Measurements from ENCODE around the gene CCDC146. TPM values are rescaled to one million over a fixed set of nuclear protein-coding genes. Genes with fewer than 3 reads are reported as not detected.
"Not testable (repeated sequence)": the region's sequence is repeated elsewhere in the genome, so short reads cannot be mapped to it uniquely, and the experiment has no call there.

The CCDC146 gene
- polyA plus RNA-seq, 1 donor from 2014 or later: 13.0 TPM

- H3K27ac ChIP-seq (ENCODE audit: low read length): no peak overlapping the region
- no peaks in the 10 kb centered on the region for H3K79me2 ChIP-seq (replicated peaks; ENCODE audit: insufficient read depth, low read length)
- no peaks in the 10 kb centered on the region for H3F3A ChIP-seq (ENCODE audit: insufficient read depth, low read length, poor library complexity, severe bottlenecking)
- no peaks in the 10 kb centered on the region for H4K20me1 ChIP-seq (ENCODE audit: insufficient read depth)
- H3K4me3 ChIP-seq (ENCODE audit: low read length): no peak overlapping the region
- H3K9ac ChIP-seq (ENCODE audit: low read length): no peak overlapping the region
- no peaks in the 10 kb centered on the region for H3K36me3 ChIP-seq (ENCODE audit: insufficient read depth, low read length)
- no peaks in the 10 kb centered on the region for H3K27me3 ChIP-seq (ENCODE audit: insufficient read depth, low read depth, low read length)
- no peaks in the 10 kb centered on the region for H3K9me2 ChIP-seq (ENCODE audit: insufficient read depth, low read length)
- no peaks in the 10 kb centered on the region for H3K9me3 ChIP-seq (ENCODE audit: low read length)
- TF ChIP-seq EP300 (conservative IDR thresholded peaks at IDR 0.05; ENCODE audit: poor library complexity, severe bottlenecking): no peak
- TF ChIP-seq MXI1 (conservative IDR thresholded peaks at IDR 0.05; ENCODE audit: poor library complexity, severe bottlenecking): no peak
- TF ChIP-seq POLR2AphosphoS5 (IDR thresholded peaks at IDR 0.05): no peak
- TF ChIP-seq REST (IDR thresholded peaks at IDR 0.05; ENCODE audit: borderline replicate concordance): no peak
- TF ChIP-seq CTCF (IDR thresholded peaks at IDR 0.05; ENCODE audit: poor library complexity, severe bottlenecking): no peak
- TF ChIP-seq TAF1 (IDR thresholded peaks at IDR 0.05; ENCODE audit: low read depth): no peak
- no peak for TF ChIP-seq RAD21 (conservative IDR thresholded peaks at IDR 0.05)
- no peak for TF ChIP-seq EZH2 (IDR thresholded peaks at IDR 0.05; ENCODE audit: borderline replicate concordance, insufficient read depth, low read length, poor library complexity, severe bottlenecking)
- no peak for TF ChIP-seq SMC3 (conservative IDR thresholded peaks at IDR 0.05; ENCODE audit: poor library complexity)
- no peak overlapping the region for H2AFZ ChIP-seq (ENCODE audit: low read depth, low read length)
- no peak overlapping the region for H3K4me2 ChIP-seq (ENCODE audit: low read length)
Observed at GRCh38 chr7:77223261-77223660, 100.8 kb downstream of the CCDC146 start.

GRCh38 chr7:77226357-77226839 lies 104.0 kb downstream of the CCDC146 start:
- H3K4me3 ChIP-seq (ENCODE audit: low read length): no peak overlapping the region
- H3K9ac ChIP-seq (ENCODE audit: low read length): no peak overlapping the region
- no peaks in the 10 kb centered on the region for H3K9me3 ChIP-seq (ENCODE audit: low read length)
- no peaks in the 10 kb centered on the region for H4K20me1 ChIP-seq (ENCODE audit: insufficient read depth)
- no peaks in the 10 kb centered on the region for H3K9me2 ChIP-seq (ENCODE audit: insufficient read depth, low read length)
- H3K4me2 ChIP-seq (ENCODE audit: low read length): no peak overlapping the region
- no peaks in the 10 kb centered on the region for H3K79me2 ChIP-seq (replicated peaks; ENCODE audit: insufficient read depth, low read length)
- TF ChIP-seq REST (IDR thresholded peaks at IDR 0.05; ENCODE audit: borderline replicate concordance) (no peak), RAD21 (conservative IDR thresholded peaks at IDR 0.05) (no peak), CTCF (IDR thresholded peaks at IDR 0.05; ENCODE audit: poor library complexity, severe bottlenecking) (no peak), MXI1 (conservative IDR thresholded peaks at IDR 0.05; ENCODE audit: poor library complexity, severe bottlenecking) (no peak), EZH2 (IDR thresholded peaks at IDR 0.05; ENCODE audit: borderline replicate concordance, insufficient read depth, low read length, poor library complexity, severe bottlenecking) (no peak), TAF1 (IDR thresholded peaks at IDR 0.05; ENCODE audit: low read depth) (no peak), SMC3 (conservative IDR thresholded peaks at IDR 0.05; ENCODE audit: poor library complexity) (no peak), EP300 (conservative IDR thresholded peaks at IDR 0.05; ENCODE audit: poor library complexity, severe bottlenecking) (no peak), POLR2AphosphoS5 (IDR thresholded peaks at IDR 0.05) (no peak)
- no peak overlapping the region for H3K27ac ChIP-seq (ENCODE audit: low read length)
- no peak overlapping the region for H2AFZ ChIP-seq (ENCODE audit: low read depth, low read length)
- no peaks in the 10 kb centered on the region for H3F3A ChIP-seq (ENCODE audit: insufficient read depth, low read length, poor library complexity, severe bottlenecking)
- no peaks in the 10 kb centered on the region for H3K36me3 ChIP-seq (ENCODE audit: insufficient read depth, low read length)
- no peaks in the 10 kb centered on the region for H3K27me3 ChIP-seq (ENCODE audit: insufficient read depth, low read depth, low read length)

- H4K20me1 ChIP-seq (ENCODE audit: insufficient read depth); H3K4me3 ChIP-seq (ENCODE audit: low read length); H3F3A ChIP-seq (ENCODE audit: insufficient read depth, low read length, poor library complexity, severe bottlenecking); H3K36me3 ChIP-seq (ENCODE audit: insufficient read depth, low read length); H3K9ac ChIP-seq (ENCODE audit: low read length); H3K27me3 ChIP-seq (ENCODE audit: insufficient read depth, low read depth, low read length); H2AFZ ChIP-seq (ENCODE audit: low read depth, low read length); H3K9me2 ChIP-seq (ENCODE audit: insufficient read depth, low read length); H3K27ac ChIP-seq (ENCODE audit: low read length); H3K4me2 ChIP-seq (ENCODE audit: low read length); H3K9me3 ChIP-seq (ENCODE audit: low read length); H3K79me2 ChIP-seq (replicated peaks; ENCODE audit: insufficient read depth, low read length): not testable (repeated sequence)
Observed at GRCh38 chr7:77228795-77229194, 106.4 kb downstream of the CCDC146 start.

Data from neural cell (in vitro differentiated cells).